Endothelial cell of umbilical vein (primary cell): ENCODE data around the gene NANOS3. TPM values are rescaled to one million over a fixed set of nuclear protein-coding genes. Genes with fewer than 3 reads are reported as not detected.
A peak's percentile ranks its signal among the peaks of the same experiment; 100 is the strongest.

Experiments used
- BruUV-seq: library from RNA; stranded (reverse); fragments of 400-500 nt; replicated peaks from 2 replicates; lab custom pipeline; 2021; lab: Mats Ljungman, UMichigan
- CTCF ChIA-PET: fragments of 300-600, 350-600 bp; sonication (Branson Sonifier 250); formaldehyde crosslinking; loops from one replicate; lab custom pipeline; 2021; ENCODE audit warnings: antibody characterized with exemption, inconsistent platforms; lab: Charles Lee
- POLR2A ChIA-PET: fragments of 300-600, 350-600 bp; sonication (Branson Sonifier 250); formaldehyde crosslinking; loops from one replicate; lab custom pipeline; 2021; ENCODE audit warnings: antibody characterized with exemption, inconsistent platforms; lab: Charles Lee
- DNase-seq: peaks from one replicate; pipeline ENCODE4 v3.0.0-alpha.2; 2011; ENCODE audit warnings: low read depth, low spot score
- FAIRE-seq: peaks from 2 replicates; lab custom pipeline; 2011; peaks lifted over from hg19 to GRCh38; lab: Jason Lieb, UNC
- H2AFZ ChIP-seq: 2 replicates; pipeline ENCODE4 v1.6.0; 2012; ENCODE audit warnings: low read depth, low read length, control low read depth, inconsistent platforms
- H3K27ac ChIP-seq: 2 replicates; pipeline ENCODE4 v1.5.1; 2011; ENCODE audit warnings: low read depth, mild to moderate bottlenecking, control low read depth, low read length, moderate library complexity; ENCODE audit not compliant: insufficient read depth
- H3K27me3 ChIP-seq, 2 experiments: 2 replicates each; pipeline versions ENCODE4 v1.6.0 to v1.6.1; 2011; ENCODE audit warnings: low read length in 2 of 2, mixed read lengths in 1 of 2; ENCODE audit not compliant: control insufficient read depth in 2 of 2, insufficient read depth in 2 of 2
- H3K36me3 ChIP-seq, 2 experiments: 2 replicates in 1 of 2; 3 replicates in 1 of 2; pipeline ENCODE4 v1.5.1; 2011; ENCODE audit warnings: low read length in 2 of 2, mild to moderate bottlenecking in 1 of 2, moderate library complexity in 1 of 2; ENCODE audit not compliant: control insufficient read depth in 2 of 2, insufficient read depth in 2 of 2; ENCODE audit errors: extremely low read depth in 1 of 2
- H3K4me1 ChIP-seq: 3 replicates; pipeline ENCODE4 v1.5.1; 2011; ENCODE audit warnings: mild to moderate bottlenecking, low read length; ENCODE audit not compliant: control insufficient read depth, insufficient read depth; ENCODE audit errors: extremely low read depth
- H3K4me2 ChIP-seq: 2 replicates; pipeline ENCODE4 v1.6.1; 2011; ENCODE audit warnings: low read length, control low read depth, mixed read lengths; ENCODE audit not compliant: insufficient read depth
- H3K4me3 ChIP-seq, 3 experiments: fragments of 200-600 bp in 1 of 3; sonication (generic), shearing (Covaris generic) in 1 of 3; replicated peaks in 1 of 3; 2 replicates each; pipeline ENCODE4 v1.5.1; 2011 to 2016; ENCODE audit warnings: control low read depth in 3 of 3, low read length in 3 of 3, mild to moderate bottlenecking in 2 of 3, inconsistent platforms in 1 of 3, low read depth in 1 of 3, moderate library complexity in 1 of 3; ENCODE audit not compliant: insufficient read depth in 1 of 3
- H3K79me2 ChIP-seq: 2 replicates; pipeline ENCODE4 v1.6.0; 2012; ENCODE audit warnings: low read length, inconsistent platforms; ENCODE audit not compliant: control insufficient read depth, insufficient read depth
- H3K9ac ChIP-seq: replicated peaks from 2 replicates; pipeline ENCODE3; 2011; ENCODE audit warnings: low read length, control low read depth; ENCODE audit not compliant: insufficient read depth; ENCODE audit errors: extremely low read depth
- H3K9me1 ChIP-seq: replicated peaks from 3 replicates; pipeline ENCODE4 v1.6.0; 2011; ENCODE audit warnings: mild to moderate bottlenecking, low read length; ENCODE audit not compliant: control insufficient read depth, insufficient read depth; ENCODE audit errors: extremely low read depth
- H3K9me3 ChIP-seq: replicated peaks from 2 replicates; pipeline ENCODE4 v1.5.1; 2012; ENCODE audit warnings: low read length, inconsistent platforms; ENCODE audit not compliant: control insufficient read depth, insufficient read depth
- H4K20me1 ChIP-seq: replicated peaks from 2 replicates; pipeline ENCODE3; 2011; ENCODE audit warnings: mild to moderate bottlenecking, low read length; ENCODE audit not compliant: control insufficient read depth, insufficient read depth; ENCODE audit errors: extremely low read depth
- EZH2 ChIP-seq: IDR thresholded peaks from 2 replicates; pipeline ENCODE4 v1.6.1; 2012; ENCODE audit warnings: borderline replicate concordance, low read depth, mild to moderate bottlenecking, moderate library complexity, low read length, inconsistent platforms; ENCODE audit not compliant: severe bottlenecking
- FOS ChIP-seq: IDR thresholded peaks from 2 replicates; pipeline ENCODE4 v1.6.1; 2011; ENCODE audit warnings: mild to moderate bottlenecking, low read length, moderate library complexity, borderline replicate concordance; ENCODE audit not compliant: insufficient read depth
- GATA2 ChIP-seq: IDR thresholded peaks from 2 replicates; pipeline ENCODE4 v1.7.0; 2011; ENCODE audit warnings: low read depth, mild to moderate bottlenecking, moderate library complexity, mixed read lengths, low read length; ENCODE audit not compliant: insufficient read length, insufficient read depth
- JUN ChIP-seq: IDR thresholded peaks from 2 replicates; pipeline ENCODE4 v1.6.1; 2011; ENCODE audit warnings: borderline replicate concordance, low read depth; ENCODE audit not compliant: insufficient read length, insufficient read depth
- MYC ChIP-seq: IDR thresholded peaks from one replicate; pipeline ENCODE4 v1.6.1; 2011; ENCODE audit warnings: mild to moderate bottlenecking, low read depth, low read length
- POLR2A ChIP-seq: IDR thresholded peaks from 2 replicates; pipeline ENCODE4 v1.6.1; 2012; ENCODE audit warnings: low read depth, mild to moderate bottlenecking, control low read depth, low read length
- POLR2AphosphoS5 ChIP-seq: IDR thresholded peaks from 2 replicates; pipeline ENCODE4 v1.6.1; 2012; ENCODE audit warnings: low read depth, mild to moderate bottlenecking, control low read depth, low read length, moderate library complexity; ENCODE audit not compliant: insufficient read depth
- dilution Hi-C: fragments of 300-500 bp; cut with MboI; formaldehyde crosslinking; loops from one replicate; pipeline ENCODE4 v1.15.0; 2019; ENCODE audit warnings: low sequenced_read_pairs; ENCODE audit not compliant: extremely low pct_ligation_motif_present
- intact Hi-C: fragments of 100-400 bp; cut with micrococcal nuclease; formaldehyde crosslinking; loops from one replicate; pipeline ENCODE4 v1.10.0; 2022
- polyA plus RNA-seq, 4 experiments: library from polyadenylated mRNA; depleted of rRNA in 3 of 4; stranded (reverse) in 3 of 4; unstranded in 1 of 4; fragments of >200 nt; gene quantifications; 2 replicates each; pipeline versions ENCODE4 v1.2.1 to v1.2.3, GENCODE V29; 2011 to 2012; ENCODE audit warnings: missing spikeins in 1 of 4
- total RNA-seq: library from RNA; stranded (reverse); gene quantifications from 2 replicates; pipeline ENCODE4 v1.2.3, GENCODE V29; 2021
- TF ChIP-seq, protein P1 (sequence below): IDR thresholded peaks from 2 replicates; pipeline ENCODE4 v1.6.1; 2011; ENCODE audit not compliant: insufficient read depth, insufficient read length
- TF ChIP-seq, protein P2 (sequence below), 2 donors: IDR thresholded peaks; 1 replicate in 1 of 2; 2 replicates in 1 of 2; pipeline ENCODE4 v1.5.1; 2011; ENCODE audit warnings: low read length in 2 of 2, mild to moderate bottlenecking in 2 of 2, moderate library complexity in 2 of 2, control low read depth in 1 of 2, inconsistent platforms in 1 of 2, low read depth in 1 of 2; ENCODE audit not compliant: insufficient read depth in 1 of 2; ENCODE audit errors: extremely low read depth in 1 of 2

NANOS3 gene
- total and polyA plus RNA-seq, 2 donors (not counting 3 experiments of a cell fraction or from before 2014, with no cell fraction given): 1.0 to 4.4 TPM

DNA sequence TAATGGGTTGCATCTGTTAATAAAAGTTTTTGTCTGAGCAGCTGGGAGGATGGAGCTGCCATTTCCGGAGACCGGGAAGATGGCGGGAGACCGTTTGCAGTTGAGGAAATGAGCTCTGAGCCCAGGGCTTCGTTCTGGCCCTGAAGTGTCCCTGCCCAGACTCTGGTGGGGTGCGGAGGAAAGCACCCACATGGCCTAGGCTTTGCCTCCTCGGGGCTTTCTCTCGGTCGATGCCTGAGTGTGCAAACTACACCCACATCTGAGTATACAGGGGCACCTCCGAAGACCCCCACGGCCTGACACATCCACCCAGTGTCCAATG, 15.6 kb upstream of the NANOS3 start:
- no TSS peak for BruUV-seq
- peaks cover 16% of the 10 kb centered on the region for H3K4me1 ChIP-seq
- ChIA-PET POLR2A (interaction anchor here (1.2 to 2.0 kb wide), 3 partner anchors 21 to 34 kb away, joined by 3 to 25 read pairs (median 16); no protein-coding TSS in a partner anchor), CTCF (interaction anchor here (1.0 to 6.1 kb wide), 13 partner anchors 9 to 211 kb away, joined by 3 to 77 read pairs (median 16); partner anchors contain the start of genes C19orf53, MISP3 and ZSWIM4)
- H3K9me3 ChIP-seq: no peaks in the 10 kb centered on the region
- H3K4me2 ChIP-seq: peak overlapping the region; percentile 89
- H3K27me3 ChIP-seq: no peaks in the 10 kb centered on the region
- TF ChIP-seq, protein P1, sequence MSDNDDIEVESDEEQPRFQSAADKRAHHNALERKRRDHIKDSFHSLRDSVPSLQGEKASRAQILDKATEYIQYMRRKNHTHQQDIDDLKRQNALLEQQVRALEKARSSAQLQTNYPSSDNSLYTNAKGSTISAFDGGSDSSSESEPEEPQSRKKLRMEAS: no peak
- no peak for TF ChIP-seq POLR2A
- no peak for TF ChIP-seq MYC
- no peak for TF ChIP-seq EZH2
- no peaks in the 10 kb centered on the region for H4K20me1 ChIP-seq
- H3K36me3 ChIP-seq: no peaks in the 10 kb centered on the region
- peak overlapping the region; percentile 99 for H3K27ac ChIP-seq
- DNase-seq: peak; percentile 25
- no peak overlapping the region for H3K4me3 ChIP-seq
- H2AFZ ChIP-seq: peak overlapping the region; percentile 77
- peak; percentile 63 for FAIRE-seq
- H3K9me1 ChIP-seq: no peaks in the 10 kb centered on the region
- no peaks in the 10 kb centered on the region for H3K79me2 ChIP-seq
- peak overlapping the region; percentile 87 for H3K9ac ChIP-seq
- dilution Hi-C loops: no loop called here
- intact Hi-C loops: no loop called here

DNA sequence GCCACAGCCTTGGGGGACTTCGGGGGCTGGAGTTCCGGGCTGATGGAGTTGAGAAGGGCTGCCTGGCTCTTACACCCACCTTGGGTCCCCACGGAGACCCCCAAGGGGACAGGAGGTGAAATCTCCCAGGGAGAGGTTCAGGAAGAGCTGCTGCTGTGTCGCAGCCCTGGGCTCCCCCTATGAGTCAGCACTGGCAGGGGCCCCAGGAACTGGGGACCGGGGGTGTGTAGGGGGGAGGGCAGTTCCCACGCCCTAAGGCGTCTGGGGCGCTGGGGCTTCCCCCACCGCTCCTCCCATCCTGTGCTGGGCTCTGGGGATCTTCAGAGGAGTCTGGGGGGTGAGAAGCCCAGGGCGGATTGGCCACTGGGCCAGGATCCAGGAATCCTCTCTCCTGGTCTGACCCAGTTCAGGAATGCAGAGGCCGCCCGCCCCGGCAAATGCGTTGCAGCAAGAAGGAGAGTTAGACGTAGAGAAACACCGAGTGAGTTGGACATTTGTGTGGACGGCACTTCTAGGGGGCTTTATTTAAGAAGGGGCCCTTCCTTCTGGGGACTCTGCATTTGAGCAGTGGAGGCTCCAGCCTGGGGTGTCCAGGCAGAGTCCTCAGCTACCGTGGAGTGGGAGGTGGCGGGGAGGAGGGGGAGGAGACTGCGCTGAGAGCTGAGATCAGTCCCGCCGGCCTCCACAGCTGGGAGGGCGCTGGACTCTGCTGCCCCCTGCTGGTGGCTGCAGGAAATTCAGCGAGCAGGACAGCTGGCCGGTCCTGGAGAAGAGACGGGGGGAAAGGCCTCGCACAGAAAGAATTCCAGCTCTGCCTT, 15.0 kb upstream of the NANOS3 start:
- TF ChIP-seq POLR2AphosphoS5 (peak; percentile 61), EZH2 (no peak), JUN (no peak), GATA2 (no peak), POLR2A (no peak), FOS (peak; percentile 55), MYC (no peak)
- TF ChIP-seq, protein P2, sequence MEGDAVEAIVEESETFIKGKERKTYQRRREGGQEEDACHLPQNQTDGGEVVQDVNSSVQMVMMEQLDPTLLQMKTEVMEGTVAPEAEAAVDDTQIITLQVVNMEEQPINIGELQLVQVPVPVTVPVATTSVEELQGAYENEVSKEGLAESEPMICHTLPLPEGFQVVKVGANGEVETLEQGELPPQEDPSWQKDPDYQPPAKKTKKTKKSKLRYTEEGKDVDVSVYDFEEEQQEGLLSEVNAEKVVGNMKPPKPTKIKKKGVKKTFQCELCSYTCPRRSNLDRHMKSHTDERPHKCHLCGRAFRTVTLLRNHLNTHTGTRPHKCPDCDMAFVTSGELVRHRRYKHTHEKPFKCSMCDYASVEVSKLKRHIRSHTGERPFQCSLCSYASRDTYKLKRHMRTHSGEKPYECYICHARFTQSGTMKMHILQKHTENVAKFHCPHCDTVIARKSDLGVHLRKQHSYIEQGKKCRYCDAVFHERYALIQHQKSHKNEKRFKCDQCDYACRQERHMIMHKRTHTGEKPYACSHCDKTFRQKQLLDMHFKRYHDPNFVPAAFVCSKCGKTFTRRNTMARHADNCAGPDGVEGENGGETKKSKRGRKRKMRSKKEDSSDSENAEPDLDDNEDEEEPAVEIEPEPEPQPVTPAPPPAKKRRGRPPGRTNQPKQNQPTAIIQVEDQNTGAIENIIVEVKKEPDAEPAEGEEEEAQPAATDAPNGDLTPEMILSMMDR (IDR thresholded peaks at IDR 0.05; ENCODE audit: extremely low read depth in 1 of 2, insufficient read depth in 1 of 2, low read depth in 1 of 2, low read length in 2 of 2): peak; percentile 79 to 94
- TF ChIP-seq, protein P1: no peak
- peak overlapping the region; percentile 87 for H3K9ac ChIP-seq
- H3K36me3 ChIP-seq: no peaks in the 10 kb centered on the region
- peak overlapping the region; percentile 77 for H2AFZ ChIP-seq
- BruUV-seq: TSS peak; percentile 70
- intact Hi-C loops (loop anchor here (1.0 kb wide), 6 partner anchors 11 to 265 kb away; no protein-coding TSS in a partner anchor), dilution Hi-C loops (no loop called here)
- peak; percentile 93 for DNase-seq
- peak overlapping the region; percentile 29 to 48 (median 41) for H3K4me3 ChIP-seq
- no peaks in the 10 kb centered on the region for H3K9me1 ChIP-seq
- CTCF ChIA-PET: interaction anchor here (0.9 to 6.1 kb wide), 33 partner anchors 9 to 275 kb away, joined by 3 to 77 read pairs (median 5); partner anchors contain the start of genes ASF1B, C19orf53, MISP3 and MRI1
- peak overlapping the region; percentile 99 for H3K27ac ChIP-seq
- H3K79me2 ChIP-seq: no peaks in the 10 kb centered on the region
- POLR2A ChIA-PET: interaction anchor here (0.6 to 2.0 kb wide), 12 partner anchors 9 to 114 kb away, joined by 3 to 25 read pairs (median 5); partner anchors contain the start of gene C19orf53
- H3K4me1 ChIP-seq: peaks cover 17% of the 10 kb centered on the region
- peak; percentile 96 for FAIRE-seq
- H3K27me3 ChIP-seq: no peaks in the 10 kb centered on the region
- H3K4me2 ChIP-seq: peak overlapping the region; percentile 89
- H3K9me3 ChIP-seq: no peaks in the 10 kb centered on the region
- no peaks in the 10 kb centered on the region for H4K20me1 ChIP-seq
